Gastroesophageal sphincter (tissue), 3 donors: ENCODE data around the gene HPSE.

Experiments
- POLR2A ChIP-seq, 2 donors: fragments of 450-650 bp; IDR thresholded peaks; one replicate each; pipeline ENCODE4 v1.6.1; 2017; ENCODE audit warnings: antibody characterized with exemption in 2 of 2, mild to moderate bottlenecking in 2 of 2, moderate library complexity in 1 of 2
- TF ChIP-seq, protein P1 (sequence below), 4 experiments: fragments of 200-600 bp in 2 of 4; fragments of 450-650 bp in 2 of 4; sonication (generic) in 1 of 4; IDR thresholded peaks; one replicate each; pipeline ENCODE4 v1.5.1; 2017 to 2019; ENCODE audit warnings: antibody characterized with exemption in 4 of 4, mild to moderate bottlenecking in 2 of 4, moderate library complexity in 2 of 4

DNA sequence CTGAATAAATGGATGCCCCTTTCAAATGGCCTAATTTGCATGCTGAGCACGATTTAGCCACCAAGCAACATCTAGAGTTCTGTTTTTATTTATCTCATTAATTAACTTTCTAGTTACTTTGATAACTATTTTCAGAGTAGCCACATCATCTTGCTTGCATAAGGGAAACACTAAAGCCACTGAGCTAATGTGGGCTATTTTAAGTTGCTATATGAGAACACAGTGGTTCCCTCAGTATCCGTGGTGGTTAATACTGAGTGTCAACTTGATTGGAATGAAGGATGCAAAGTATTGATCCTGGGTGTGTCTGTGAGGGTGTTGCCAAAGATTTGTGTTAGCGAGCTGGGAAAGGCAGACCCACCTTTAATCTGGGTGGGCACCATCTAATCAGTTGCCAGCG lies 25.4 kb upstream of the HPSE start:
- TF ChIP-seq POLR2A (IDR thresholded peaks at IDR 0.05): no peak
- TF ChIP-seq, protein P1, sequence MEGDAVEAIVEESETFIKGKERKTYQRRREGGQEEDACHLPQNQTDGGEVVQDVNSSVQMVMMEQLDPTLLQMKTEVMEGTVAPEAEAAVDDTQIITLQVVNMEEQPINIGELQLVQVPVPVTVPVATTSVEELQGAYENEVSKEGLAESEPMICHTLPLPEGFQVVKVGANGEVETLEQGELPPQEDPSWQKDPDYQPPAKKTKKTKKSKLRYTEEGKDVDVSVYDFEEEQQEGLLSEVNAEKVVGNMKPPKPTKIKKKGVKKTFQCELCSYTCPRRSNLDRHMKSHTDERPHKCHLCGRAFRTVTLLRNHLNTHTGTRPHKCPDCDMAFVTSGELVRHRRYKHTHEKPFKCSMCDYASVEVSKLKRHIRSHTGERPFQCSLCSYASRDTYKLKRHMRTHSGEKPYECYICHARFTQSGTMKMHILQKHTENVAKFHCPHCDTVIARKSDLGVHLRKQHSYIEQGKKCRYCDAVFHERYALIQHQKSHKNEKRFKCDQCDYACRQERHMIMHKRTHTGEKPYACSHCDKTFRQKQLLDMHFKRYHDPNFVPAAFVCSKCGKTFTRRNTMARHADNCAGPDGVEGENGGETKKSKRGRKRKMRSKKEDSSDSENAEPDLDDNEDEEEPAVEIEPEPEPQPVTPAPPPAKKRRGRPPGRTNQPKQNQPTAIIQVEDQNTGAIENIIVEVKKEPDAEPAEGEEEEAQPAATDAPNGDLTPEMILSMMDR (IDR thresholded peaks at IDR 0.05): no peak
